GM21423 (cell line): ENCODE results near the gene RAB11FIP5.

Experiments
- ATAC-seq: cut with Tn5 transposase; IDR thresholded peaks from one replicate; pipeline ENCODE4 v1.9.1; 2021; ENCODE audit warnings: mild to moderate bottlenecking, moderate library complexity; ENCODE audit not compliant: unreplicated experiment

RAB11FIP5 gene

DNA sequence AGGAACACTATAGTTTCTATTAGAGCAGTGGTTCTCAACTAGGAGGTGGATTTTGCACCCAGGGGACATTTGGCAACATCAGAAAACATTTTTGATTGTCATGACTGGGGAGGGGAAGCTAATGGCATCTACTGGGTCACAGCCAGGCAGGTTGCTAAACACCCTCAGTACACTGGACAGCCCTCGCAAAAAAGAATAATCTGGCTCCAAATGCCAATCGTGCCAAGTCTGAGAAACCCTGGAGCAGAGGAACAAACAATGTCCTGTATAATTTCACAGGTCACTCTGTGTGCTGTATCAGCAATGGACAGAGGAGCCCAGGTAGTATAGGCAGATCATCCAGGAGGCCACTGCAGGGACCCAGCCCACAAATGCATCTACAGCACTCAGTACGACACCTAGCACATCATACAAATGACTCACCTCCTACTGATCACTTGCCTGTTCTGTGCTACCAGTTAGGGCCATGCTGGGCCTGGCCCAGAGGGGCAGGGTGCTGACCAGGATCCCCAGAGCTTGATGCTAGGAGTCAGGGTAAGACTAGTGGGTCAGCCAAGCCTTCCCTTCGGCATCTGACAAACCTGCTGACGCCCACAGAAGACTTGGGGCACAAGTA, 78.9 kb downstream of the RAB11FIP5 start:
- ATAC-seq: no peak

DNA sequence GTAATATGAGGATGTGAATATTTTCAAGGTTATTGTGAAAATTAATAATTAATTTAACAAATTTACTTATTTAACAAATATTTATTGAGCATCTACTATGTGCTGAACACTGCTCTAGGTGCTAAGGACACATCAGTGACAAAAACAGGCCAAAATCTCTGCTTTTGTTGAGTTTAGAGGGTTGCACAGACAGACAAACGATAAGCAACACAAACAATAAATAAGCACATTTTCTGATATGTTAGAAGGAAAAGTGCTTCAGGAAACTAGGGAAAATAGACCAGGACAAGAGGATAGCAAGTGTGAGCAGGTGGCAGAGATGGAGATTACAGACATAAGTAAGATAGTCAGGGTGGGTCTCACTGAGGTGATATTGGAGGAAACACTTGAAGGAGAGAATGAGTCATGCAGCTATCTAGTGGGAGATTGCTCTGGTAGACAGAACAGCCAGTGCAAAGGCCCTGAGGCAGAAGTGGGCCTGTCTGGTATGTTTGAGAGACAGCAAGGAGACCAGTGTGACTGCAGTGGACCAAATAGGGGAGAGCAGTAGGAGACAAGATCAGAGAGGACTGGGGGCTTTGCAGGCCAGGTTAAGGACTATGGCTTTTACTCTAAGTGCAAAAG, 79.5 kb downstream of the RAB11FIP5 start:
- ATAC-seq: no peak

DNA sequence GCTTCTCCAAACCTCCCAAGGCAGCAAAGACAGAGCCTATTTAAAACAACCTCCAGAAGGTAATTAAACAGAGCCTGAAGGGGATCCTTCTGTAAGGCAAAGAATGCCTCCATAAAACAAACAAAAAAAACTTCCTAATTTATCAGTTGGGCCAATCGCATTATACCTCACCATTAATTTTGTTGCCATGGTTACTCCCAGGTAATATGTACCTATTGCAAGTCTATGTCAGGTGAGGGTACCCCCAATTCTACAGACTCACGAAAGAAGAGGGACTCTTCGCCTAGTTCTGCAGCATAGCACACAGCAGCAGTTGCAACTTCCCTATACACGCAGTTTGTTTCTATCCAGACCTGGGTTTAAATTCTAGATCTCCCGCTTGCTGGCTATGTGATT, 80.0 kb downstream of the RAB11FIP5 start:
- ATAC-seq: no peak

DNA sequence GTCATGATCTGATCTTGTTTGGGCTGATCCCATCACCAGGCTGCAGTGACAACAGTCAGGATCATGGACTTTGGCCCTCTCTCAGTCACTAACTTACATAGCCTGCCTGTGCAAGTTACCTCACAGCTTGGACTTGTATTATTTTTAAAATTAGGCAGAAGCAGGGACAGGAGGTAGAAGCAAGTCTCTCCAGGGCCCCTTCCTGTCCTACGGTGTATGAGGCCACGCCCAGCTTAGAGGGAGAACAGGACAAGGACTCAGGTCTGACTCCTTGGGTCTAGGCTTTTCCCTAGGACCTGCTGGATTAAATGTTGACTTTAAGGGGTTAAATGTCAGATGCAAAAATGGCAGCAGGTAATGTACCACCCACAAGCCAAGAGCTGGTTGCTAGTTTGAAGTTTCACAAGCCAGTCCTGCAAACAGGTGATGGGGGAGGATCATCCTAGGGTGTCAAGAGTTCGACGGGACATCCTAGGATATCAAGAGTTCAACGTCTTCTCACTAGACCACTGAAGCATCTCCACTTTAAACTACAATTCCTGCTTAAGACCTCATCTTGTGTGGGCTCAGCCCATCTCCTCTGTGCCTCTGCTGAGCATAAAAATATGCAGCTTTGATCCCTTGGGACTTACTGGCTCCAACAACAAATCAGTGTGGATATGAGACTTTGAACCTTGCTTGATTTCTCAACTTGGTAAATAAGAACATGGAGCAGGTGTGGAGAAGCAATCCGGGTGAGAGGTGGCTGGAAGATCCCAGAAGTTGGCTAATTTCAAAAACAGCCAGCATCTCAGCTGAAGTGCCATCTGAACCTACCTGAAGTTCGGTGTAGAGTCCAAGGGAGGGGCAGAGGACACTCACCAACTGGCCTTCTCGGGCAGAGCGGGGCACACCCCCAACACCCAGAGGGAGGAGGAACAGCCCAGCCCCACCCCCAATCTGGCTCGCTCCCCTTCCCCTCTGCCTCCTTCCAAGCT, 80.7 kb downstream of the RAB11FIP5 start:
- ATAC-seq: no peak

DNA sequence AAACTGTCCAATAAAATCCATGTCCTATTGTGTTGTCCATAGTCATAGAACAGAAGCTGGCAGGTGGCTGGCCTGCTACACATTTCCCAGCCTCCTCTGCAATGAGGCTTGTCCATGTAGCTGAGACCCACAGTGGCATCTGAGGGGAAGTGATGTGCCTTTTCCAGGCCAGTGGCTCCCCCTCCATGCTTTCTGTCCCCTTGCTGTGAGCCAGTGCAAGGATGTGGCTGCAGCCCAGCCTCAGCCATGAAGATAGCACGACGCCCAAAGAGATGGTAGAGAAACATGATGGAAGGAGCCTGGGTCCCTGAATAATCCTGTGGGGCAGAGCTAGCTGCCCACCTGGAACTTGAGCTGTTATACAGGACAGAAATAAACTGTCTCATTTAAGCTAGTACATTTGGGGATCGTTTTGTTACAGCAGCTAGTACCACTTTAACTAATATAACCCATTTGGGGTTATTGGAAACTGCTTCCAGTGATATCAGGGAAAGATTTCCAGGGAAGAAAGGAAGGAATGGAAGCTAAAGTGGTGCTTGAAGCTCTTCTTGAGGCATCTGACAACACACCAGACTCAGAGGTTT, 81.6 kb downstream of the RAB11FIP5 start:
- no peak for ATAC-seq

DNA sequence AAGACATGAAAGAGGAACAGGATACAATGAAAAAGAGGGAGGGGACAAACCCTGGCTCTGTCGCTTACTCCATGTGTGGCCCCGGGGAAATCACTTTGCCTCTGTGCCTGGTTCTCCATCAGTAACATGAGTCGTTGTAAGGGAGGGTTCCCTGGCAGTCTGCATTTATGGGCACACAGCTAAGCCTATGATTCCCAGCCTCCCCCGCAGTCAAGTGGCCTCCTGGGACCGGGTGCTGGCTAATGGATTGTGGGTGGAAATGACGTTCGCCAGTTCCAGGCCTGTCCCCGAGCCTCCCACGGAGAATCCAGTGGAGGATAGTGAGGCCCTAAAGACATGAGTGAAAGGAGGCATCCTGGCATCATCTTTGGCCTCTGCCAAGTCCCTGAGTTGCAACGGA, 83.9 kb downstream of the RAB11FIP5 start:
- ATAC-seq: no peak

- ATAC-seq: no peak
Observed at GRCh38 chr2:73027340-73027739, 85.4 kb downstream of the RAB11FIP5 start.

DNA sequence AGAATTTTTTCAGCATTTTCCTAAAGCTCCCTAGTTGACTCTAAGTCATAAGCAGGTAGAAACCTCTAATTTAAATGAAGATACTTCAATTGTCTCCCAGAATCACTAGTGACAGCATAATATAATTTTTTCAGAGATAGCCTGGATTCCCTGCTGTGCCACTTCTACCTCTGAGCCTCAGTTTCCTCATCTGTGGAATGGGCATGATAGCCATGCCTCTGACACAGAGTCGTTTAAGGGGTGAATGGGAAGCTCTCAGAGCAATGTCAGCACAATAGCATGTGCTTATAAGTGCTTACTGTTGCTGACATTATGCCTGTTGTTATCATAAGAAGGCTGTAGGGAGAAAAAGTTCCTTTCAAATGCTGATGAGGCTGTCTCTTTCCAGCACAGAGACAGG, 89.3 kb downstream of the RAB11FIP5 start:
- ATAC-seq: no peak
